ENCODE measurements around the gene MSN. TPM values are rescaled to one million over a fixed set of nuclear protein-coding genes. Genes with fewer than 3 reads are reported as not detected.
A peak's percentile ranks its signal among the peaks of the same experiment; 100 is the strongest.

Gene MSN
- total RNA-seq, 6 donors from 2014 or later, result 160 to 508 (median 380) TPM

DNA sequence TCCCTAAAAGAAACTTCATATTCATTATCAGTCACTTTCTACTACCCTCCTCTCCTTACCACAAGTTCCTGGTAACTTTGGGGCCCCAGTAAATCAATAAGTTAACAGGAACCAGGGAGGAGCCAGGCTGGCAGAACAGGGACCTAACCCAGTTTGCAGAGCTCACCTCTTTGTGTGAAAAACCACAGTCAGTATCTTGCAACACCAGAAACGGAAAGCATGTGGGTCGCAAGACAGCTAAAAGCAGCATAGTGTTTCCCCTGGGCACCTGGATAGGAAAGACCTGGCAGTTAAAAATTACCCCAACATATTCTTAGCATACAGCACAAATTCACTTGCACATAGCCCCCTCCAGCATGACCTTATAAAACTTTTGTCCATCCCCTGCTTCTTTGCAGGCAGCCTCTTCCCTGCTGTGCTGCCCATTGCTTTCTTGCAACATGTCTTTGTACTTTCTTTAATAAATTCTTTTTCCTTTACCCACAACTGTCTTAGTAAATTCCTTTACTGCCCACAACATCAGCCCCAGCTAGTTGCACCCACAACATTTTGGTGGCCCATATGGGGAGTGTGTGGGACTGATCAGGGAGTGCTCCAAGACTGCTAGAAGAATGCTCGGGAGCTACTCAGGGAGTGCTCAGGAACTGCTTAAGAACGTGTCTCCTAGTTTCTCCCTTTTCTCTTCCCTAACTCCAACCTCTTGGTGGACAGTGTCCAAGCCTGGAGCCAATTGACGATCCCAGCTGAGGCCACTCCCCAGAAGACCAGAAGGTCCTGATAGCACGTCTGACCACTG, 83.4 kb downstream of the MSN start:
- 65 to 72% methylated on average over 4 to 6 of the region's 6 CpGs for WGBS, 2 donors
- peak overlapping the region in 1 of 4 donors; percentile 30 for H3K27ac ChIP-seq
- H3K9me3 ChIP-seq, result no peaks in the 10 kb centered on the region
- TF ChIP-seq, protein P1, sequence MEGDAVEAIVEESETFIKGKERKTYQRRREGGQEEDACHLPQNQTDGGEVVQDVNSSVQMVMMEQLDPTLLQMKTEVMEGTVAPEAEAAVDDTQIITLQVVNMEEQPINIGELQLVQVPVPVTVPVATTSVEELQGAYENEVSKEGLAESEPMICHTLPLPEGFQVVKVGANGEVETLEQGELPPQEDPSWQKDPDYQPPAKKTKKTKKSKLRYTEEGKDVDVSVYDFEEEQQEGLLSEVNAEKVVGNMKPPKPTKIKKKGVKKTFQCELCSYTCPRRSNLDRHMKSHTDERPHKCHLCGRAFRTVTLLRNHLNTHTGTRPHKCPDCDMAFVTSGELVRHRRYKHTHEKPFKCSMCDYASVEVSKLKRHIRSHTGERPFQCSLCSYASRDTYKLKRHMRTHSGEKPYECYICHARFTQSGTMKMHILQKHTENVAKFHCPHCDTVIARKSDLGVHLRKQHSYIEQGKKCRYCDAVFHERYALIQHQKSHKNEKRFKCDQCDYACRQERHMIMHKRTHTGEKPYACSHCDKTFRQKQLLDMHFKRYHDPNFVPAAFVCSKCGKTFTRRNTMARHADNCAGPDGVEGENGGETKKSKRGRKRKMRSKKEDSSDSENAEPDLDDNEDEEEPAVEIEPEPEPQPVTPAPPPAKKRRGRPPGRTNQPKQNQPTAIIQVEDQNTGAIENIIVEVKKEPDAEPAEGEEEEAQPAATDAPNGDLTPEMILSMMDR (IDR thresholded peaks at IDR 0.05), result no peak
- no peak for TF ChIP-seq POLR2A (IDR thresholded peaks at IDR 0.05)
- no peaks in the 10 kb centered on the region for H3K4me1 ChIP-seq
- H3K36me3 ChIP-seq, result no peaks in the 10 kb centered on the region
- no peaks in the 10 kb centered on the region for H3K27me3 ChIP-seq
- DNase-seq (peak in 1 of 2 donors; percentile 38), ATAC-seq (ENCODE audit: low FRiP score in 2 of 2) (no peak)
- H3K4me3 ChIP-seq, result no peak overlapping the region

GRCh38 chrX:65751519-65751918, 84.1 kb downstream of the MSN start:
- ATAC-seq (ENCODE audit: low FRiP score in 2 of 2) (no peak), DNase-seq (no peak)
- TF ChIP-seq, protein P1 (IDR thresholded peaks at IDR 0.05), result no peak
- TF ChIP-seq POLR2A (IDR thresholded peaks at IDR 0.05) (no peak), POLR2AphosphoS5 (IDR thresholded peaks at IDR 0.05) (no peak), EP300 (IDR thresholded peaks at IDR 0.05) (no peak)
- Histone ChIP-seq H3K9me3 (no peaks in the 10 kb centered on the region), H3K27me3 (no peaks in the 10 kb centered on the region), H3K4me3 (no peak overlapping the region), H3K36me3 (no peaks in the 10 kb centered on the region), H3K4me1 (no peaks in the 10 kb centered on the region), H3K27ac (no peak overlapping the region)
- 50 to 75% methylated on average over 2 of the region's 2 CpGs for WGBS, 2 donors

DNA sequence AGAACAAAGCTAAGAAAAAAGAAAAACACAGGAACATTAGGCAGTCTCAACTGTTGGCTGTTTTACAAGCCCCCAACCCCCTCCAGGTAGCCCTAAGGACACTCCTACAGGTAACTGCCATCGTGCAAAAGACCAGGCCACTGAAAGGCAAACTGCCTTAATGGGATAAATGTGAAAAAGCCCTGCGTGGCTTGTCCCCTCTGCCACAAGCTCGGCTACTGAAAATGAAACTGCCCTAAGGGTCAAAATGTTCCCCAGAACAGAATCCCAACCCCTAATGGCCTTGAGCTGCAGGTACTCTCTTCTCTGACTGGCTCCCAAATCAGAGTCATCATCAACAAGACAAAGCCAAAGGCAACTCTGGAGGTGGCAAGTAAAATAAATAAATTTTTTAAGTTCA, 84.8 kb downstream of the MSN start:
- no peaks in the 10 kb centered on the region for H3K4me1 ChIP-seq
- H3K4me3 ChIP-seq, result no peak overlapping the region
- DNase-seq, result no peak
- ATAC-seq (ENCODE audit: low FRiP score in 2 of 2), result no peak
- no peaks in the 10 kb centered on the region for H3K9me3 ChIP-seq
- H3K27me3 ChIP-seq, result no peaks in the 10 kb centered on the region
- TF ChIP-seq POLR2A (IDR thresholded peaks at IDR 0.05) (no peak), POLR2AphosphoS5 (IDR thresholded peaks at IDR 0.05) (no peak), EP300 (IDR thresholded peaks at IDR 0.05) (no peak)
- TF ChIP-seq, protein P1 (IDR thresholded peaks at IDR 0.05), result no peak
- no peak overlapping the region for H3K27ac ChIP-seq
- no peaks in the 10 kb centered on the region for H3K36me3 ChIP-seq
- 39 to 63% methylated on average over 3 of the region's 3 CpGs for WGBS, 2 donors

DNA sequence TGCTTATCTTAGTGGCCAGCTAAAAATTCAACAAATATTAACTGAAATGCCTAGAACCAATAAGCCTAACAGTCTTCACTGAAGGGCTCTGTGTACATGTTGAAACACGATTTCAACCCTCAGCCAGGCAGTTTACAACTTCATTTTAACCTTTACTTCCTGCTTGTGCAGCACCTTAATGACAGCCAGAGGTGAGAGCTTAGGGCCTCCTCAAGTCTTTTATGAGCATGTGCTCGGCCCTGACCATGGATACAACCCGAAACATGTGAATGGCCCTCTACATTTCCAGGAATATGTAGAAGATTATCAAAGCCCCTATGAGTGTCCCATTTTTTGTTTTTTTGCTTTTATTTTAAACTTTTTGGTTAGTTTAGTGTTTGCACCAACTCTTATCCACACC, 88.3 kb downstream of the MSN start:
- H3K9me3 ChIP-seq, result no peaks in the 10 kb centered on the region
- no peak for DNase-seq
- H3K4me3 ChIP-seq, result no peak overlapping the region
- H3K27me3 ChIP-seq, result no peaks in the 10 kb centered on the region
- no peak overlapping the region for H3K27ac ChIP-seq
- ATAC-seq (ENCODE audit: low FRiP score in 2 of 2), result no peak
- no peak for TF ChIP-seq POLR2AphosphoS5 (IDR thresholded peaks at IDR 0.05)
- TF ChIP-seq, protein P1 (IDR thresholded peaks at IDR 0.05), result no peak
- no peak for TF ChIP-seq EP300 (IDR thresholded peaks at IDR 0.05)
- no peak for TF ChIP-seq POLR2A (IDR thresholded peaks at IDR 0.05)
- WGBS, 2 donors, result 53 to 56% methylated on average over 3 of the region's 3 CpGs
- H3K36me3 ChIP-seq, result no peaks in the 10 kb centered on the region
- H3K4me1 ChIP-seq, result no peaks in the 10 kb centered on the region

- no peaks in the 10 kb centered on the region for H3K27me3 ChIP-seq
- H3K36me3 ChIP-seq, result no peaks in the 10 kb centered on the region
- no peaks in the 10 kb centered on the region for H3K9me3 ChIP-seq
- H3K27ac ChIP-seq, result no peak overlapping the region
- ATAC-seq (ENCODE audit: low FRiP score in 2 of 2) (no peak), DNase-seq (no peak)
- WGBS, 2 donors, result 82 to 93% methylated on average over 3 of the region's 3 CpGs
- TF ChIP-seq POLR2A (IDR thresholded peaks at IDR 0.05) (no peak), EP300 (IDR thresholded peaks at IDR 0.05) (no peak), POLR2AphosphoS5 (IDR thresholded peaks at IDR 0.05) (no peak)
- TF ChIP-seq, protein P1 (IDR thresholded peaks at IDR 0.05), result no peak
- no peaks in the 10 kb centered on the region for H3K4me1 ChIP-seq
- H3K4me3 ChIP-seq, result no peak overlapping the region
Observed at GRCh38 chrX:65757943-65758342, 90.5 kb downstream of the MSN start.
